GM19452 (cell line): ENCODE data around the gene TAOK1.
A peak's percentile ranks its signal among the peaks of the same experiment; 100 is the strongest.

Experiments used
- ATAC-seq: cut with Tn5 transposase; IDR thresholded peaks from one replicate; pipeline ENCODE4 v1.9.1; 2021; ENCODE audit not compliant: unreplicated experiment

TAOK1 gene

DNA sequence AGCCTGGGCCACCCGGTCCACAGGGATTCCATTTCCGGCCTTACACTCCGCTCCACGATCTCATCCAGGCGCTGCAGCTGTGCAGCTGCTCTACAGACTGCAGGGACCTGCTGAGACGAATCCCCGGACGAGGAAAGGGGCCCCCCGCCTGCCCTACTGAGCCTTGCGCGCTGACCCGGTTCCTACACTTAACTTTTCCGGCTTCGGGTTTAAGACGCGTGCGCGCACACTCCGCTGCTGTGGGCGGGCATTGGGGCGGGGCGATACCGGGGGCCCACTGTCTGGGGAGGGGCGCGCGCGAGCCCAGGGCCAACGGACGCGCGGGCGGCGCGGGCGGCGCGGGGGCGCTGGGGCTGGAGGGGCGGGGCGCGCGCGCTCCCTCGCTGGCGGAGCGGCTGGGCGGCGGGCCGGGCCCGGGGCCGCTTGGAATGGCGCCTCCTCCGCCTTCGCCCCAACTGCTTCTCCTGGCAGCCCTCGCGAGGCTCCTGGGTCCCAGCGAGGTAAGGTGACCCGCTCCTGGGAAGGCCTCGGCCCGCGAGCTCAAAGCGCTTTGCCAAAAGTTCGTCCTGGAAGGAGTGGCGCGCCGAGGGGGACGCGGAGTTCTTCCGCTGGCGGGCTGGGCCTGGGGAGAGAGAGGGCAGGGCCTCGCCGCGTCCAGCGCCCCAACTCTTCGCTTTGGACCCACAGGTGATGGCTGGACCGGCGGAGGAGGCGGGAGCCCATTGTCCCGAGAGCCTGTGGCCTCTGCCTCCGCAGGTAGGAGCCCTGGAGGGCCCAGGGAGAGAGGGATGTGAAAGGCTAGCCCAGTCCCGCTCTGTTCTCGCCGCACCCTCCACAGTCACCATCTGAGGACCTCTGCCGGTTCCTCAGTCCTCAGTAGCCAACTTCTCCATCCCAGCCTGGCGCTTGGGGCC is 178.4 kb downstream of the TAOK1 start, which contains the start of gene TP53I13:
TP53I13 (plus strand) TSS at position 371 of the 914 bp plus-strand sequence; CDS start at position 429, 58 bp downstream.
- ATAC-seq = no peak

- ATAC-seq = no peak
Observed at GRCh38 chr17:29569245-29569950, 179.2 kb downstream of the TAOK1 start.

DNA sequence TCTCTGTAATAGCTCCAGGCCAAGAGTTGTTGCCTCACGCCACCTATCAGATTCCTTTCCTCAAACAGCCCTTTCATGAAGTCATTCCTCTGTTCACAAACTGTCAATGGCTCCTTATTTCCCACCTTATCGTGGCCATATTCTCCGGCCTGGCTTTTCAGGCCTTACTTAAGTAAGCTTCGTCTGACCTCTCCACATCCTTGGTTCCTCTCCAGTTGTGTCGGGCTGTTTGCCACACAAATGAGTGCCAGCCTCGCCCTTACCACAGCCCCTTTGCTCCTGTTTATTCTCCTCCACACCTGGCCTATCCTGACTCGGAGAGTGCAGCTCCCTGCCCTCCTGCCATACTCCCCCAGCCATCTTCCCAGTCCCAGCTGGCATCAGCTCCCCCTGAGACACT is 180.4 kb downstream of the TAOK1 start:
- ATAC-seq = no peak

- ATAC-seq = no peak
Observed at GRCh38 chr17:29571486-29571882, 181.3 kb downstream of the TAOK1 start.

GRCh38 chr17:29571883-29572681 is 181.9 kb downstream of the TAOK1 start:
- ATAC-seq = no peak

DNA sequence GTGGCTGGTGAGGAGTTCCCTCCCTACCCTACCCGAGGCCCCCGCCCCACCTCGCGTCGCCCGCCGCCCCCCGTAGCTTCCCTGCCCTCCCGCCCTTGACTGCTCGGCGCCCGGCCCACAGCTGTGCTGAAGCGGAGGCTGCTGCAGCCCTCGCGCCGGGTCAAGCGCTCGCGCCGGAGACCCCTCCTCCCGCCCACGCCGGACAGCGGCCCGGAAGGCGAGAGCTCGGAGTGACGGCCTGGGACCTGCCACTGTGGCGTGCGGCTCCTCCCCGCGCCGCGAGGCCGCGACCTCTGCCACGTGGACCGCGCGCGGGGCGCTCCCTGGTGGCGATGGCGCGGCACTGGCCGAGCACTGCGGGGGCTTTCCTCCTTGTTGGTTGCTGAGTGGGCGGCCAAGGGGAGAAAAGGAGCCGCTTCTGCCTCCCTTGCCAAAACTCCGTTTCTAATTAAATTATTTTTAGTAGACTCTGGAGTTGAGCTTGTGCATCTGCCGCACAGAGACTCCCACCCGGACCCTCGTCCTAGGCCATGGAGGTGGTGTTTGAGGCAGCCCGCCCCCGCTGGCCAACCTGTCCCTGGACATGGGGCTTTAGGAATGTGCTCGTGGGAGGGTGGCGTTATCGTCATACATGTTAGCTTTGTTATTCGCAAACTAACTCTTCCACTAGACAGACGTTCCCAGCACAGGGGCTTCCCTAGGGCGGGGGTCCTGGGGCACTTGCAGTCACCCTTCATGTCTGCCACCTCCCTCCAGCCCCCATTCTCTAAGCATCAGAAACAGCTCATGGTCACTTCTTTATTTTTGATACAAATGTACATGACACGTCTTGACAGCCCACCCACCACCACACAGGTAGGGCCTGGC is 182.8 kb downstream of the TAOK1 start:
- no peak for ATAC-seq

GRCh38 chr17:29573558-29573869 is 183.4 kb downstream of the TAOK1 start:
- no peak for ATAC-seq

DNA sequence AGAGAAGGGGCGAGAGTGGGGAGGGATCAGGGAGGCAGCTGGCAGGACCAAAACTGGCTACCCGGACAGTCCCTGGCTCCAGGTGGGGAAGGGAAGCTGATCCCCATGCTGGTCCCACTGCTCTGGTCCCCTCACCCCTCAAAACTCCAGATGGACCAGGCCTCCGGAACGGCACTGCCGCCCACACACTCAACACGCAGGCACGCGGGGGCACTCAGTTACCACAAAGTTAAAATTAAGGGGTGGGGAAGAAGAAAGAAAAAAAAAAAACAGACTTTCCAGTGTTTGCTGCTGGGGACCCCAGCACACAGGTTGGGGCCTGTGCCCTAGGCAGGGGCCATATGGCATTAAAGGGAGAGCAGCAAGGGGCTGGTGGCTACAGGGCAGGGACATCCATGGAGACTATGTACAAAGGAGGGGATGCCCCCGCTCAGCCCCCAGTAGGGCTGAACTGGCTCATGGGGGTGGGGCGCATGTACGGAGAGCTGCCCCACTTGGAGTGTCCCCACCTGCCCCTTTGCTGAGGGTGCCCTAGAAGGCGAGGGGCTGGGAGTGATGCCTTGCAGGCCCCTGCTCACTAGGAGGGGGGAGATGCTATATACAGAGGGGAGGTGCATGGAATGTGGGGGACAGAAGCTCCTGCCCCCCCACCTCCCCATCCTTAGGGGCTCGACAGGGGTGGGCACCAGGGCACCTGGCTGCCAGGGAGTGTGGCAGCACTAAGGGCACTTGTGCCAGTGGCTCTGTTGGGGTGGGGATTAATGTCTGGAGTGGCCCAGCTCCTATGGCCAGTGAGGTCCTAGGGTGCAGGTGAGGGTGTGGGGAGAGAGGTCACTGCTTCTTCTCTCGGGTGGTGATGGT is 183.9 kb downstream of the TAOK1 start:
- no peak for ATAC-seq

- ATAC-seq = no peak
Observed at GRCh38 chr17:29574732-29575510, 184.8 kb downstream of the TAOK1 start.

DNA sequence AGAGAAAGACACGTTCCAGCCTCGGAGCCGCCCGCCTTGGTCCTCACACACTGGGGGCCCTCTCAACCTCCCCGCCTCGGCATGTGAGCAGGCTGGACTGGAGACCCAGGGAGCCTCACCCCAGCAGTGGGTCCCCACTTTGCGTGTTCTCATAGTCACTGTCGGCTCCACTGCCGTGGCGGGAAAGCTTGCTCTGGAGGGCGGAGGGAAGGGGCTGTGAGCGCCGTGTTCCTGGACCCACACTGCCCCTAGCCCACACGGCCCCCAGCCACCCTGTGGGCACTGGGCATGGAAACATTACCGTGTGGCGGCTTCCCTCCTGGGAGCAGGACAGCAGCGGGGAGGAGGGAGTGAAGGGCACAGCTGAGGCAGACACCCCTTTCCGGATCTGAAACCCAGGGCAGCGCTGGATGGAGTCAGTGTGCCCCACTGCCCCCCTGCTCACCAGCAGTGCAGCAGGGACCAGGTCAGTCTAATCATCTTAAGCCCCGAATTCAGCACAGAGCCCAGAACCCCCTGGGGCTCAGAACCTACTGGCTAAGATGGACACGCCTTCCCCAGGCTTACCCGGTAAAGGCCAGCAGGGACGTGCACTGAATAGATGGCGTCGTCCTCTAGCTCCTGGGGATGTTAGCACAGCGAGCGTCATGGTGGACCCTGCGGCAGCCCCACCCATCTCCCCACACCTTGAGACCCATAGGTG is 185.5 kb downstream of the TAOK1 start:
- no peak for ATAC-seq

GRCh38 chr17:29576214-29577000 is 186.2 kb downstream of the TAOK1 start:
- ATAC-seq = no peak

DNA sequence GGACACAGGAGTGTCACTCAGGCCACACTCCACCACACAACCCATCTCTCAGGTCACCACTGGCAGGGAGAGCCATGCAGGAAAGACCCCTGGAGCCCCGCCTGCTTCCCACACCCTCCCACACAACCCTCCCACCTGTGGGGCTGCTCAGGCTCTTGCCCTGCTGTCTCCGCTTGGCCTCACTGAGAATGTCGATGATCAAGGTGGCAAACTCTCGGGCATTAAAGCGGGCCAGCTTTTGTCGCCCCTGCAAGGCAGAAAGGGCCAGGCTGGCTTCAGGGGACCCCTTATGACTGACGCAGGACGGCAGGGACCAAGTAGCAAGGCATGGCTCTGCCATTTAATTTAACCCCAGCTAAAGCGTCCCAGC is 186.8 kb downstream of the TAOK1 start:
- no peak for ATAC-seq

DNA sequence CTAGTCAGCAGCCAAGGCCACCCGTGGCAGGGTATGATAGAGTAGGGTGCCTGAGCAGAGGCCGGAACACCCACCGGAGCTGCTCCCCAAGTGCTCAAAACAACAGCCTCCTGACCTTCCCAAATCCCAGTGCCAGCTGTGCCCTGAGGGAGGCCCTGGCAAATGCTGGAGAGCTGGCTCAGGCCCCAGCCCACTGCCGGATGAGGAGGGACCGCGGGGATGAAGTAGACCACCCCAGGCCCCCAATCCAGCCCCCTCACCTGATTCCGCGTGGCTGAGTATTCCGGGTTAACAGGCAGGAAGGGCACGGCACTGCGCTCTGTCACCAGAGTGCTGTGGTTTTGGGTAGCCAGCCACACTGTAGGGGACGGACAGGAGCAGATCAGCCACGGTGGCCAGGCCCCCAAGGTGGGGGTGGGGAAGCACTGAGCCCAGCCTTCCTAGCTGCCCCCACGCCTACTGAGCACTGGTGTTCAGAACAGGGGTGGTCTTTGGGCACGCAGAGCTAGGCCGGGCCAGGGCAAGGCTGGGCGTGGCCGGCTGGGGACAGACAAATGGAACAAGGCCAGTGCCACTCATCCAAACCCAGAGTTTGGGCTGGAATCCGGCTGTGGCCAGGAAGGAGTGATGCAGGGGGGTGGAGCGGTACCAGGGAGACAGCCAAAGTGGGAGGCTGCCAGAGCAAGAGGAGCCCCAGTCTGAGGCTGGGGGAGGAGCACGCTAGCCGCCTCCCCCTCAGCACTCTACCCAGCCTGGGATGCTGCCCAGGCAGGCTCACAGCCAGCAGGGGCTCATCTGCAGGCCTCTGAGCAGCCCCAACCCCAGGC is 187.4 kb downstream of the TAOK1 start:
- no peak for ATAC-seq

DNA sequence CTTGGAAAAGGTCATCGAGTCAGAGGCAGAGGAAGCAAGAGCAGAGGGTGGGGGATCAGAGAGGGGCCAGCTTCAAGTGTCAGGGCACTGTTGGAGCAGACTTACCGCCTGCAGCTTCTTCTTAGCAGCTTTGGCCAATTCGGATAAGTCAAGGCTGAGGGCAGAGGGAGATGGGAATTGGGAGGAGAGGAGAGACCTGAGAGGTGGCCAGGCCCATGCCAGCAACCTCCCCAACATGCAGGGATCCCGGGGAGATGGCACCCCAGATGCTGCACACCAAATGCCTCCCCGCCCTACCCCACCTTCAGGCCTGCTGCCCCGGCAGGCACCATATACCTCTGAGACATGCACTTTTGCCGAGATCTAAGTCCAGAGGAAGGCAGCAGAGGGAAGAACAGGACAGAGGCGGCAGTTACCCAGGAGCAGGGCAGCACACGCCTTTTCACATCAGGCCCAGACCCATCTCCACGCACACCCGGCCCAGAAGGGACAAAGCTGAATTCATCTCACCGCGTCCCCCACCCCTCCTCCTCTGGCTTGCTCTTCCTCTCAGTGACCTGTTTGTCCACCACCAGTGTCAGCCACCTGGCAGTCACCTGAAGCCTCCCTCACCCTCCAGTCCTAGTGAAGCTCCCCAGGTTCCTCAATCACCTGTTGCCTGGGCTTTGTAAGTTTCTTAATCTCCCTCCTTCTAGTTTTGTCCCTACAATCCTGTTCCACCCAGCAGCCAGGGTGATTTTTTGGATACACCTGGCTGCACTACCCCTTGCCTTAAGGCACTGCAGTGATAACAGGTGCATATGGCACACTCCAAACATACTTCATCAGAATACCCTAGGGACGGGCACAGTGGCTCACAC is 188.7 kb downstream of the TAOK1 start:
- ATAC-seq = no peak

DNA sequence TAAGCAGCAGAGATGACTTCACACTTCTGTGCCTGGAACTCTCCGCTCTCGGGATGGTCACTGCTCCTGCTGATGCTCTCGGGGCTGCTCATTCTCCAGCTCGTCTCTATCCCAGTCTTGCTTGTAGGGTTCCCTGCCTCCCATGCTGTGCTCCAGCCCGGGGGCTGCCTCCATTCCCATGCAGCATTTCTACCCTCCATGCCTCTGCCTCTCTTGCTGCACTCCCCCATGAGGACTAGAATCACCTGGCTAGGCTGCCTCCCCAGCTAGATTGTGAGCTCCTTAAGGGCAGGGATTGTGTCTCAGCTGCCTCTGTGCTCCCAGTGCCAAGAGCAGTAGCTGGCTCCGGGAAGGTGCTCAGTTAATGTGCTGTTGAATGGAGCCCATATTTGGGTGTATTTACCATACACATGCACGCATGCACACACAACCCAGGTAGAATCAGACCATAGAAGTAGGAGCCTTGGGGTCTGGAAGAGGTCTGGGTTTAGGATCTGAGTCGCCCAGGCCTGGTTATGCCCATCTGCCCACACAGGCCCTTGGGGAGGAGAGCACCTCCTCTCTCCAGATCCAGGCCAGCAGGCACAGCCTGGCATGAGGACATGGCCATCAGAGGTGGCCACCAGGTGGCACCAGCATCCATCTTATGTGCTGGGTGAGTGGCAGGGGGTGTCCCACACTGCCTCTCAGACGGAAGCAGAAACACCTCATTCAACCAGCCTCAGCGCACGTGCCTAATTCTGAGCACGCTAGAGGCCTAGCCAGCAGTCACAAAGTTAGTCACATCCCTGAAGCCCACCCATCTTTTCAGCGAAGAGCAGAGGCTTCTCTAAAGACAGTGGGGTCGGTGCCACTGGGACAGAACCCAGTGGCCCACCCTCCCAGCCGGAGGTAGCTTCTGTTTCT is 190.0 kb downstream of the TAOK1 start:
- ATAC-seq = peak; percentile 85
